HG03060 (cell line): ENCODE measurements around the gene MOV10L1.

ENCODE experiments used
- ATAC-seq: cut with Tn5 transposase; IDR thresholded peaks from one replicate; pipeline ENCODE4 v1.9.1; 2021; ENCODE audit warnings: low read depth, moderate number of reproducible peaks; ENCODE audit not compliant: unreplicated experiment

MOV10L1 gene

GRCh38 chr22:50173311-50173982 is 83.6 kb downstream of the MOV10L1 start:
- no peak for ATAC-seq

DNA sequence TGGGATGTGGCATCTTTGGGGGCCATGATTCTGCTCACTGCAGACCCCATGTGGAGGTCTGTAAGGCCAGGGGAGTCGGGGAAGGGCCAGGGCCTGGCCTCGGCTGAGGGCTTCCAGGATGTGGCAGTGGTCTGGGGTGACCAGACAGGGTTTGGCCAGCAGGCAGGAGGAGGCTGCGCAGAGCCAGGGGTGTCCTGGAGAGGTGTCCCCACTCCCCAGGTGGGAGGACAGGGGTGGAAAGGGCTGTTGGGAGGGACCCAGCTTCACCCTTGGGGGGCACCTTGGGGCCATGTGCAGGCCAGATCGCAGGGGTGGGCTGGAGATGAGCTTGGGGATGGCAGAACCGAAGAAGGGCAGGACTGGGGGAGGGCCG is 84.2 kb downstream of the MOV10L1 start:
- no peak for ATAC-seq

DNA sequence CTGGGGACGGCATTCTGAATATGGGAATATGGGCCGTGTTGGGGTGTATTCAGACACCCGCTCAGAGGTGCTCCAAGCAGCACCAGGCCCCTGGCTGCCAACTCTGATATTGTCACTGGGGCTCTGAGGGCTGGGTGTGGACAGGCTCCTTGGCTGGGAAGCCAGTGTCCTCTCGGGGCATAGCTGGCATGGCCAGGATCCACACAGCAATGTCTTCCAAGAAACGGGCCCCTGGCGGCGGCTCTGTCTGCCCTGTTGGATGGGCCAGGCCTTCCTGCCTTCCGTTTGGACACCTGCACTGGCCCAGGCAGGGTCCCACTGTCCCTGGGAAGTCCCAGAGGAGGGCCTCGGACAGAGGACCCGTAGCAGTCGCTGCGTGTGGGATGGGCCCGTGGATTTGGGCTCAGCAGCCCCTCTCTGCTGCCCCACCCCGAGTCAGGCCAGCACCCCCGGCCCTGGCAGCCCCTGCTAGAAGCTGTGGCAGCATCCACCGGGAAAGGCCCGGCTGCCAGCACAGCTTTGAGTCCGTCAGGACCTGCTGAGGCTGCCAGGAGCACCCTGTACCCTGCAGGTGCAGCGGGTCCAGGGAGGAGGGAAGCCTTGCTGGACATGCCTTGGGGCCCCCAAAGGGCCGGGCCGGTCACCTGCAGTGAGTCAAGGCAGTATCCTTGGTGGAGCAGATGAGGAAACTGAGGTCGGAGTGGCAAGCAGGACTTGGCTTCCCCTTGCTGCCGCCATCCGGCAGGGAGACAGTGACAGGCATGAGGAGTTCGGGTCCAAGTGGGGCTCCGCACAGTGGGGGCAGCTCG is 84.8 kb downstream of the MOV10L1 start:
- no peak for ATAC-seq

DNA sequence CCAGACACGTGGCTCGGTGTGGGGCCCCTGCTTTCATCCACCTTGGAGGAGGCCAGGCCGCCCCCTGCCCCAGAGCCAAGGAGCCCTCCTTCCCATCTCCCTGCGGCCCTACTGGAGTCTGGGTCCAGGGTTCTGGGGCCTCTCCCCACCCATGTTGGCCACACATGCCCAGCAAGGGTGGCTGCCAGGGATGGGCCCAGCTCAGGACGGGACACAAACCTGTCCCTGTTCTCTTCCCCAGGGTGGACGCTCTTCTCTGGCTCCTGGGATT is 85.3 kb downstream of the MOV10L1 start:
- ATAC-seq = no peak

DNA sequence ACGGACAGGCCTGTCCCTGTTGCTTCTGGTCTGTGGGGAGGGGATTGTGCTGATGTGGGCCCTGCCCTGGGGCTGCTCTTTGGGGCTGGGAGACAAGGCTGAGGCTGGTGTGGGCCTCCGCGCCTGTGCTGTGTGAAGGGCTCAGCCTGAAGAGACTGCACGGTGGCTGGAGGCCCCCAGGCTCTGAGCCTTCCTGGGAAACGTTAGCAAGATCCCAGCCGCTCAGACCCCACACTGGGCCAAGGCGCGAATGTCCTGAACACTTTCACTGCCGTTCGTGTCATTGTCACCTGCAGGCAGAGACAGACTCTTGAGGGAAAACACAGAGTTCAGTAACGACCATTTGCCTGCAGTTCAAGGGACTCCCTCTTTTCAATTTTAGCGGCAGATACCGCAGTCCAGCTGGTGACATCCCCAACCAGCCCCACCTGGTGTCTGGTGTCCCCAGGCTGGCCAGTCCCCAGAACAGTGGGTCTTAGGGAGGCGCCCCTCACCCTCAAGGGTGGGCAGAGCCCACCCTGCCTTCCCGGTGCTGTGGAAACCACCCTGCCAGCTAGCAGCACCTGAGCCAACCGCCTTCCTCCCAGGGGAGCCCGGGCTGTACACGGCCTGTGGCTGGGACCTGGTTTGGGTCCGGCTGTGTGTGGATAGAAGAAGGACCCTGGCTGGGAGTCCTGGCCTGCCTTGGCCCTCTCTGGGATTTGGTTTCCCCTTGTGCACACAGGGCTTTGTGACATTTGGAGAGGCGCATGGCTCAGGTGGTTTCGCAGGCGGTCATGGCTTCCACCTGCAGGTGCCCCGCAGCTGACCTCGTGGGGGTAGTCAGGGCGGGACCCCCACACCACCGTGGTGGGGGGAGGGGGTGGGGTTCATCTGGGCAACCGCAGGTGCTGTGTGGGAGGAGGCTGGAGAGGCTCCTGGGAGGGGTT is 86.4 kb downstream of the MOV10L1 start:
- ATAC-seq = no peak

DNA sequence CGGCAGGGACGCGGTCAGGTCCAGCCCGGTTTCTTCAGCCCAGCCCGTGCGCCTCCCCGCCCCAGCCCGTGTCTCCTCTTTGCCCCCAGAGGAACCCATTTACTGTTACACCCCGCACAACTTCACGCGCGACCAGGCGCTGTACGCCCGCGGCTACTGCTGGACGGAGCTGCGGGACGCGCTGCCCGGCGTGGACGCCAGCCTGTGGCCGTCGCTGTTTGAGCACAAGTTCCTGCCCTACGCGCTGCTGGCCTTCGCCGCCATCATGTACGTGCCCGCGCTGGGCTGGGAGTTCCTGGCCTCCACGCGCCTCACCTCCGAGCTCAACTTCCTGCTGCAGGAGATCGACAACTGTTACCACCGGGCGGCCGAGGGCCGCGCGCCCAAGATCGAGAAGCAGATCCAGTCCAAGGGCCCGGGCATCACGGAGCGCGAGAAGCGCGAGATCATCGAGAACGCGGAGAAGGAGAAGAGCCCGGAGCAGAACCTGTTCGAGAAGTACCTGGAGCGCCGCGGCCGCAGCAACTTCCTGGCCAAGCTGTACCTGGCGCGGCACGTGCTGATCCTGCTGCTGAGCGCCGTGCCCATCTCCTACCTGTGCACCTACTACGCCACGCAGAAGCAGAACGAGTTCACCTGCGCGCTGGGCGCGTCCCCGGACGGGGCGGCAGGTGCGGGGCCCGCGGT is 87.2 kb downstream of the MOV10L1 start:
- ATAC-seq = no peak

DNA sequence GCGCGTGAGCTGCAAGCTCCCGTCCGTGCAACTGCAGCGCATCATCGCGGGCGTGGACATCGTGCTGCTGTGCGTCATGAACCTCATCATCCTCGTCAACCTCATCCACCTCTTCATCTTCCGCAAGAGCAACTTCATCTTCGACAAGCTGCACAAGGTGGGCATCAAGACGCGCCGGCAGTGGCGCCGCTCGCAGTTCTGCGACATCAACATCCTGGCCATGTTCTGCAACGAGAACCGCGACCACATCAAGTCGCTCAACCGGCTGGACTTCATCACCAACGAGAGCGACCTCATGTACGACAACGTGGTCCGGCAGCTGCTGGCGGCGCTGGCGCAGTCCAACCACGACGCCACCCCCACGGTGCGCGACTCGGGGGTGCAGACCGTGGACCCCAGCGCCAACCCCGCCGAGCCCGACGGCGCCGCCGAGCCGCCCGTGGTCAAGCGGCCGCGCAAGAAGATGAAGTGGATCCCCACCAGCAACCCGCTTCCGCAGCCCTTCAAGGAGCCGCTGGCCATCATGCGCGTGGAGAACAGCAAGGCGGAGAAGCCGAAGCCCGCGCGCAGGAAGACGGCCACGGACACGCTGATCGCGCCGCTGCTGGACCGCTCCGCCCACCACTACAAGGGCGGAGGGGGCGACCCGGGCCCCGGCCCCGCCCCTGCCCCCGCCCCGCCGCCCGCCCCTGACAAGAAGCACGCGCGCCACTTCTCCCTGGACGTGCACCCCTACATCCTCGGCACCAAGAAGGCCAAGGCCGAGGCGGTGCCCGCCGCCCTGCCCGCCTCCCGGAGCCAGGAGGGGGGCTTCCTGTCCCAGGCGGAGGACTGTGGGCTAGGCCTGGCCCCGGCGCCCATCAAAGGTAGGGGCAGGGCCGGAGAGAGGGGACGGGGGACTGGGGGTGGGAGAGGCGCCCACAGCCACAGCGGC is 88.0 kb downstream of the MOV10L1 start:
- ATAC-seq = no peak

DNA sequence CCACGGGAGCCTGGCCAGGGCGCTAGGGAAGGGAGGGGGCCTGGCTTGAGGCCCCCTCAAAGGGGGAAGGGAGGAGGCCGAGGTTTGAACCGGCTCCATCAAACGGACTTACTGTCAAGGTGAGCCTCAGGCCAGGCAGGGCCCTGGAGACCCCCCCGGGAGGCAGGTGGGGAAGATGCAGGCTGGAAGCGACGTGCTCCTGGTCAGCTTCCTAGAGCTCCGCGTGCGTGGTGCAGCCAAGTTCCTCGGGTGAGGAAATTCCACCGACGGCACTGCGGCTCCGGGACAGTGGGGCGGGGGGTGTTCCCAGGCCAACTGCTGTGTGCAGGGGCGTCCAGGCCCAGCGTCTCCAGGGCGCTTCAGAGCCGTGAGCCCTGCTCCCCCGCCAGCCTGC is 88.7 kb downstream of the MOV10L1 start:
- ATAC-seq = no peak

- no peak for ATAC-seq
These were observed 89.4 kb downstream of the MOV10L1 start for GRCh38 chr22:50178871-50179869.

GRCh38 chr22:50179937-50180726 is 90.3 kb downstream of the MOV10L1 start:
- no peak for ATAC-seq

GRCh38 chr22:50180727-50181521 is 91.1 kb downstream of the MOV10L1 start:
- ATAC-seq = no peak

GRCh38 chr22:50182176-50183081 is 92.6 kb downstream of the MOV10L1 start:
- ATAC-seq = no peak

DNA sequence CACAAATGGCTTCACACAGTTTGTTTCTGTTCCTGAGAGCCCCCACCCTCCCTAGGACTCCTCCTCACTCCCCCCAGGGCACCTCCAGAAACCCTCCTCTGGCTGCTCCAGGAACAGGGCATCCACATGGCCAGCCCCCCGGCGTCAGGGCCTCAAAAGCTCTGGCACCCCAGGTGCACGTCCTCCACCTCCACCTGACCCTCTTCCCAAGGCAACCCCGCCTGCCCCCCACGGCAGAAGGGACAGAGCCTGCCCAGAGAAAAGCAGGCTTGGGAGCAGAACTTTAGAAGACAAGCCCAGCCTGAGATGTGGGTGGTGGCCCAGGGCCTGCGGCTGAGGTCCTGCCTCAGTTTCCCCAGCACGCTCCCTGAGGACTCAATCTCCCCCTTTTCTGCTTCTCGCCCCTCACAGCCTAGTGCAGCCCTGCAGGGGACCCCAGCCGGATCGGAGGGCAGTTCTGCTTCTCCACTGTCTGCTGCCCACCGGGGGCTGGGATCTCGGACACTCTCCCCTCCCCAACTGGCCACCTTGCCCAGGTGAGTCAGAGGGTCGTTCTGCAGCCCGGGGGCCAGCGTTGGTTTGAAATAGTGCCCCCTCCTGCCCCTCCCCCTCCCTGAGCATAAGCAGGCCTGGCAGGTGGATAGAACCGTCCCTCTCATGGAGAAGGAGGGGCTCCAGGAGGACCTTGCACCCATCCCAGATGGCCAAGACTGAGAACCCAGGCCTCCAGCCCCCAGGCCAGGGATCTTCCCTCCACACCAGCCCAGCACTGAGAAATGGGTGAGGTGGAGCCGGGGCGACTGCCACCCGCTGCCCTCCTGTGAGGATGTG is 93.5 kb downstream of the MOV10L1 start:
- ATAC-seq = no peak

- ATAC-seq = no peak
These were observed 94.4 kb downstream of the MOV10L1 start for GRCh38 chr22:50184004-50184901.
